Bronchial epithelial cell (primary cell): ENCODE data around the gene MND1. TPM values are rescaled to one million over a fixed set of nuclear protein-coding genes. Genes with fewer than 3 reads are reported as not detected.

Source experiments
- DNase-seq: peaks from one replicate; pipeline ENCODE4 v3.0.0-alpha.2; 2010; ENCODE audit warnings: low read depth
- FAIRE-seq: peaks from 2 replicates; lab custom pipeline; 2011; peaks lifted over from hg19 to GRCh38; lab: Jason Lieb, UNC
- H3K27me3 ChIP-seq: 2 replicates; pipeline ENCODE4 v1.5.1; 2011; ENCODE audit warnings: low read length; ENCODE audit not compliant: control insufficient read depth, insufficient read depth
- H3K36me3 ChIP-seq: 2 replicates; pipeline ENCODE4 v1.5.1; 2011; ENCODE audit warnings: low read length; ENCODE audit not compliant: control insufficient read depth, insufficient read depth
- H3K4me3 ChIP-seq: 2 replicates; pipeline ENCODE4 v1.5.1; 2011; ENCODE audit warnings: mild to moderate bottlenecking, low read depth, low read length, control low read depth
- total RNA-seq: library from RNA; depleted of rRNA; stranded (reverse); fragments of >200 nt; gene quantifications from 2 replicates; pipeline ENCODE4 v1.2.1, GENCODE V29; 2014
- TF ChIP-seq, protein P1 (sequence below): IDR thresholded peaks from 2 replicates; pipeline ENCODE4 v1.5.1; 2011; ENCODE audit warnings: mild to moderate bottlenecking, moderate library complexity, low read length, control low read depth, inconsistent platforms; ENCODE audit not compliant: insufficient read depth, severe bottlenecking

MND1 gene
- total RNA-seq, 1 donor from 2014 or later: 1.3 TPM

- FAIRE-seq (no peak), DNase-seq (no peak)
- TF ChIP-seq, protein P1, sequence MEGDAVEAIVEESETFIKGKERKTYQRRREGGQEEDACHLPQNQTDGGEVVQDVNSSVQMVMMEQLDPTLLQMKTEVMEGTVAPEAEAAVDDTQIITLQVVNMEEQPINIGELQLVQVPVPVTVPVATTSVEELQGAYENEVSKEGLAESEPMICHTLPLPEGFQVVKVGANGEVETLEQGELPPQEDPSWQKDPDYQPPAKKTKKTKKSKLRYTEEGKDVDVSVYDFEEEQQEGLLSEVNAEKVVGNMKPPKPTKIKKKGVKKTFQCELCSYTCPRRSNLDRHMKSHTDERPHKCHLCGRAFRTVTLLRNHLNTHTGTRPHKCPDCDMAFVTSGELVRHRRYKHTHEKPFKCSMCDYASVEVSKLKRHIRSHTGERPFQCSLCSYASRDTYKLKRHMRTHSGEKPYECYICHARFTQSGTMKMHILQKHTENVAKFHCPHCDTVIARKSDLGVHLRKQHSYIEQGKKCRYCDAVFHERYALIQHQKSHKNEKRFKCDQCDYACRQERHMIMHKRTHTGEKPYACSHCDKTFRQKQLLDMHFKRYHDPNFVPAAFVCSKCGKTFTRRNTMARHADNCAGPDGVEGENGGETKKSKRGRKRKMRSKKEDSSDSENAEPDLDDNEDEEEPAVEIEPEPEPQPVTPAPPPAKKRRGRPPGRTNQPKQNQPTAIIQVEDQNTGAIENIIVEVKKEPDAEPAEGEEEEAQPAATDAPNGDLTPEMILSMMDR: no peak
- no peaks in the 10 kb centered on the region for H3K27me3 ChIP-seq
- no peaks in the 10 kb centered on the region for H3K36me3 ChIP-seq
- no peak overlapping the region for H3K4me3 ChIP-seq
Measured at GRCh38 chr4:153348006-153348405, 3.5 kb downstream of the MND1 start.

- Histone ChIP-seq H3K4me3 (no peak overlapping the region), H3K36me3 (no peaks in the 10 kb centered on the region), H3K27me3 (no peaks in the 10 kb centered on the region)
- TF ChIP-seq, protein P1: no peak
- FAIRE-seq (no peak), DNase-seq (no peak)
Measured at GRCh38 chr4:153349206-153349805, 4.8 kb downstream of the MND1 start.

GRCh38 chr4:153362184-153362583, 17.7 kb downstream of the MND1 start:
- FAIRE-seq: no peak
- no peak overlapping the region for H3K4me3 ChIP-seq
- DNase-seq: no peak
- no peaks in the 10 kb centered on the region for H3K36me3 ChIP-seq
- TF ChIP-seq, protein P1: no peak
- H3K27me3 ChIP-seq: no peaks in the 10 kb centered on the region

DNA sequence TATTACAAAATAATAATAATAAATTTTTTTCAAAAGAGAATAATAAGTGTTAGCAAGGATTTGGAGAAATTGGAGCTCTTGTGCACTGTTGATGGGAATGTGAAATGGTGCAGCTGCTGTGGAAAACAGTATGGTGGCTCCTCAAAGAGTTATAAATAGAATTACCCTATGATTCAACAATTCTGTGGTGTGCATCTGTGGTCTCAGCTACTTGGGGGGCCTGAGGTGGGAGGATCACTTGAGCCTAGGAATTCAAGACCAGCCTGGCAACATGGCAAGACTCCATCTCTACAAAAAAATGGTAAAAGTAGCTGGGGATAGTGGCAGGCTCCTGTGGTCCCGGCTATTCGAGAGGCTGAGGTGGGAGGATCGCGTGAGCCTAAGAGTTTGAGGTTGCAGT, 19.6 kb downstream of the MND1 start:
- Histone ChIP-seq H3K27me3 (no peaks in the 10 kb centered on the region), H3K36me3 (no peaks in the 10 kb centered on the region), H3K4me3 (no peak overlapping the region)
- TF ChIP-seq, protein P1: no peak
- FAIRE-seq (no peak), DNase-seq (no peak)

- no peaks in the 10 kb centered on the region for H3K36me3 ChIP-seq
- H3K27me3 ChIP-seq: no peaks in the 10 kb centered on the region
- DNase-seq: no peak
- TF ChIP-seq, protein P1: no peak
- FAIRE-seq: no peak
- H3K4me3 ChIP-seq: no peak overlapping the region
Measured at GRCh38 chr4:153365003-153365402, 20.5 kb downstream of the MND1 start.

GRCh38 chr4:153366486-153366885, 22.0 kb downstream of the MND1 start:
- Histone ChIP-seq H3K27me3 (no peaks in the 10 kb centered on the region), H3K4me3 (no peak overlapping the region), H3K36me3 (no peaks in the 10 kb centered on the region)
- FAIRE-seq: no peak
- TF ChIP-seq, protein P1: no peak
- DNase-seq: no peak
